Measurements from ENCODE around the gene IFNAR2. TPM values are rescaled to one million over a fixed set of nuclear protein-coding genes. Genes with fewer than 3 reads are reported as not detected.
"Not testable (repeated sequence)": the region's sequence is repeated elsewhere in the genome, so short reads cannot be mapped to it uniquely, and the experiment has no call there.

Gene IFNAR2
- total RNA-seq, 1 donor from 2014 or later: 36.7 TPM

DNA sequence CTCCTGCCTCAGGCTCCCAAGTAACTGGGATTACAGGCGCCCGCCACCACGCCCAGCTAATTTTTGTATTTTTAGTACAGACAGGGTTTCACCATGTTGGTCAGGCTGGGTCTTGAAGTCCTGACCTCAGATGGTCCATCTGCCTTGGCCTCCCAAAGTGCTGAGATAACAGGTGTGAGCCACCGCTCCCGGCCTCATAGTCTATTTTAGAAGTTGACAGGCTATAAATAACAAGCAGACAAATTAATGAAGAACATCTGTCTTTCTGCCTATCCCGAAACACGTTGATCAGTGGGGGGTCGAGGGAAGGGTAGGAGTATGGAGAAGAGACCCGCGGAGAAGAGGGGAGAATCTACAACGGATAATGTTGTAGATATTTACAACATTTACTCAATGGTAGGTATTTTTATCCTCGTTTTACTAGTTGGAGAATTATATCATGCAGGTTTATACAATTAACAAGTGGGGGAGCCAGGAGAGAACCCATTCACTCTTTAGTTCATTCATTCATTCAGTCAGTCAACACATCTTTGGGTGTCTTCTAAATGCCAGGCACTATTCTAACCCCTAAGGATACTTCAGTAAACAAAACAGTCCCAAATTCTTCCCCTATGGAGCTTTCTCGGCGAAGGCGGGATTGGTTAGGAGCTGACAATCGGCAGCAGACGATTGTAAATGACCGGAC is 497 bp upstream of the IFNAR2 start:
- intact Hi-C loops (cut with micrococcal nuclease): loop anchor here (1.0 kb wide), 2 partner anchors 9 to 96 kb away; no protein-coding TSS in a partner anchor
- Mint-ChIP-seq H3K27ac (peak overlapping the region; percentile 73), H3K36me3 (ENCODE audit: low read depth) (peaks cover 23% of the 10 kb centered on the region), H3K27me3 (peaks cover 2% of the 10 kb centered on the region), H3K9me3 (no peaks in the 10 kb centered on the region), H3K4me1 (peaks cover 37% of the 10 kb centered on the region), H3K4me3 (peak overlapping the region; percentile 84)
- DNase-seq: no peak

DNA sequence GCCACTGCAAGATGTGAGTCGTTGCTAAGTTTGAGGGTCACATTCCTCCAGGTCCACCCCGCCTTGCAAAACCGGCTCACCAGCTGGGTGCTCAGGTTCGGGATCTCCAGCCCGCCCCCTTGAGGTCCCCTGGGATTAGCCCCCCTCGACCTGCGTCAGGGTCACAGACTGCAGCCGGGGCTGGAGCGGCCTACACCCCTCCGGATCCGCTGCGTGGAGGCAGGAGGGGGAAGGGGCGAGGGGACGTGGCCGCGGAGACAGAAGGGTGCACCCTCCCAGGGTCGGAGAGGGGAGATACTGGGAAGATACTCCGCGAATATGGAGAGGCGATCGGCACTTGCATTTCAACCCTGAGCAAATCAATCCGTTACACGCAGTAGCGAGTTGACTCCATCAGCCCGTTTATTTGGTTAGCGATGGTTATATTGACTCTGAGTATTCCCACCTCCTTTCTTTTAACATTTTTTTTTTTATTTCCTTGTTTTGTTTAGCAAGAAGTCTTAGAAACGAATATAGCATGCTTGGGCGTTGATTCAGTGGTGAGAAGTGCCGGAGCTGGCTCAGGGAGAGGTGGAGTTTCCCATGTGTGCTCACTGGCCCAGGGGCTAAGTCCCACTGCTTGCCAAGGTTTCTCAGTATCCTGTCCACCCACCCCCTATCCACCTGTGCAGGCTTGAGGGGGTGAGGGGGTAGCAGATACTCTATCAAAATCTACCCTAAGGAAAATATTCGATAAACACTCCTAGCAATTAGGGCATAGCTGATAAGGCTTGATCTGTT is 997 bp downstream of the IFNAR2 start:
- Mint-ChIP-seq H3K27ac (peak overlapping the region; percentile 89), H3K36me3 (ENCODE audit: low read depth) (peaks cover 29% of the 10 kb centered on the region), H3K9me3 (no peaks in the 10 kb centered on the region), H3K27me3 (peaks cover 2% of the 10 kb centered on the region), H3K4me1 (peaks cover 44% of the 10 kb centered on the region), H3K4me3 (peak overlapping the region; percentile 84)
- peak; percentile 81 for DNase-seq
- intact Hi-C loops (cut with micrococcal nuclease): loop anchor here (1.0 kb wide), 4 partner anchors 25 to 204 kb away; no protein-coding TSS in a partner anchor

DNA sequence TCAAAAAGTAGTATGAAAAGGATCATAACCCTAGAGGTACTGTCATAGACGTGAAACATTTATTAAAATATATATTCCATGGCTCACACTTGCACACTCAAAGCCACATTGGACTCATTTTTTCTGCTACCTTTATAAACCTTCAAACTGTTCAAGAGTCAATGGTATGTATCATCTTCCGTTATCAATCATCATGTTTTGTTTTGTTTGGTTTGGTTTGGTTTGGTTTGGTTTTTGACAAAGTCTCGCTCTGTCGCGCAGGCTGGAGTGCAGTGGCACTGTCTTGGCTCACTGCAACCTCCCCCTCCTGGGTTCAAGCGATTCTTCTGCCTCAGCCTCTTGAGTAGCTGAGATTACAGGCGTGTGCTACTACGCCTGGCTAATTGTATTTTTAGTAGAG is 1.8 kb downstream of the IFNAR2 start:
- no peaks in the 10 kb centered on the region for H3K27me3 Mint-ChIP-seq
- peaks cover 33% of the 10 kb centered on the region for H3K36me3 Mint-ChIP-seq (ENCODE audit: low read depth)
- peak; percentile 80 for DNase-seq
- intact Hi-C loops (cut with micrococcal nuclease): loop anchor here (1.0 kb wide), 4 partner anchors 25 to 203 kb away; no protein-coding TSS in a partner anchor
- H3K27ac Mint-ChIP-seq: peak overlapping the region; percentile 89
- H3K4me3 Mint-ChIP-seq: peak overlapping the region; percentile 84
- no peaks in the 10 kb centered on the region for H3K9me3 Mint-ChIP-seq
- H3K4me1 Mint-ChIP-seq: peaks cover 47% of the 10 kb centered on the region

DNA sequence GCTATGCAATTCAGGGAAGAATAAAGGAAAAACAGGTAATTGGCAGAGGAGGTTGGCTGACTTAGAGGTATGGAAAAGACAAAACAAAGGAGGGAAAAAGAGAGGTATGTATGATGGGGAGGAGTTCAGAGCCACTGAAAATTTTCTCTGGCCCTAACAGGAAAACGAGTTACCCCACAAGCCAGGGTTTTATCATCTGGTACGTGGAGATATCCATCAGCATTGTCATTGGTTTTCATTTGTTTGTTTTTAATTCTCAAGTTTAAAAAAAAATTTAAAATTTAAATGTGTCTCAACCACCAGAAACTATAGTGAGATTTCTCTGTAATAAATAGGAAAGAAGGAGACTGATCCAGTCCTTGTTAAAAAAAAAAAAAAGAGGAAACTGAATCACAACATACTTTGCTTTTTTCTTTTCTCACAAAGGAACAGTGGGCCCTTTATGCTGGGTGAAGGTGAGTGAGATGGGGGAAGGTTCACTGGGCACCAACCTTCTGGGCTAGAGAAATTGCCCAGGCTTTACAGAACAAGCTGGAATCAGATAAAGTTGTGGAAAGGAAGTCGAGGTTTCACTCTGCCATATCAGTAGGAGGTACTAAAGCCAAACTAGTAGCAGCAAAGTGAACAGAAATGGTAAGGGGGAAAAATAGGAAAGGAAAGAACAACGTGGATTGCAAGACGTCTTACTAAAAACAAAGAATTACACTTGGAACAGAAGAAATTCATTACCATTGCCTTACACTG is 2.7 kb downstream of the IFNAR2 start:
- intact Hi-C loops (cut with micrococcal nuclease): no loop called here
- peak overlapping the region; percentile 84 for H3K4me3 Mint-ChIP-seq
- H3K36me3 Mint-ChIP-seq (ENCODE audit: low read depth): peaks cover 39% of the 10 kb centered on the region
- H3K9me3 Mint-ChIP-seq: no peaks in the 10 kb centered on the region
- H3K27me3 Mint-ChIP-seq: no peaks in the 10 kb centered on the region
- DNase-seq: no peak
- H3K4me1 Mint-ChIP-seq: peaks cover 51% of the 10 kb centered on the region
- H3K27ac Mint-ChIP-seq: peak overlapping the region; percentile 89

DNA sequence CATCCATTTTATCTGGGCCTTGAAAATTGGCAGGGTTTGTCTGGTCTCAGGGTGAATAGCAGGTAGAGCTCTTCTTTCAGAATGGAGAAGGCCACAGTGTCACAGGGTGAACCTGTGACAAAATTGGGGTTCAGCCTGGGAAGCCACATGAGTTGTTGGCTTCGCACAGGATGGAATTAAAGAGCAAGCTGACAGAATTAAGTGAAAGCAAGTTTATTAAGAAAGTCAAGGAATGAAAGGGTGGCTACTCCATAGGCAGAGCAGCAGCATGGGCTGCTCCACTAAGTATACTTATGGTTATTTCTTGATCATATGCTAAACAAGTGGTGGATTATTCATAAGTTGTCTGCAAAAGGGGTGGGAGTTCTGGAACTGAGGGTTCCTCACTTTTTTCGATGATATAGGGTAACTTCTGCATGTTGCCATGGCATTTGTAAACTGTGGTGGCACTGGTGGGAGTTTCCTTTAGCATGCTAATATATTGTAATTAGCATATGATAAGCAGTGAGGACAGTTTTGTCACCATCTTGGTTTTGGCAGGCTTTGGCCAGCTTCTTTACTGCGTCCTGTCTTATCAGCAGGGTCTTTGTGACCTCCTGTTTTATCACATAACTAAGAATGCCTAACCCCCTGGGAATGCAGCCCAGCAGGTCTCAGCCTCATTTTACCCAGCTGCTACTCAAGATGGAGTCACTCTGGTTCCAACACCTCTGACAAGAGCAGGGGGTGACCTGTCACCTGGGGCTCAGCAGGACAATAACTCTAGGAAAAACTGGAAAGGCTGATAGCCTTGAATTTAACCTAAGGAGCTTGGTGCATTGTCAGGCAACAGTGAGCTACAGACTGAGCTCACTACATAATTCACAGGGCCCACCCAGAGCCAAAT is 5.1 kb downstream of the IFNAR2 start:
- intact Hi-C loops (cut with micrococcal nuclease): no loop called here
- H3K4me1 Mint-ChIP-seq: peaks cover 60% of the 10 kb centered on the region
- H3K9me3 Mint-ChIP-seq: no peaks in the 10 kb centered on the region
- no peak for DNase-seq
- H3K27ac Mint-ChIP-seq: peak overlapping the region; percentile 67
- H3K4me3 Mint-ChIP-seq: peak overlapping the region; percentile 55
- H3K36me3 Mint-ChIP-seq (ENCODE audit: low read depth): peaks cover 43% of the 10 kb centered on the region
- H3K27me3 Mint-ChIP-seq: no peaks in the 10 kb centered on the region

DNA sequence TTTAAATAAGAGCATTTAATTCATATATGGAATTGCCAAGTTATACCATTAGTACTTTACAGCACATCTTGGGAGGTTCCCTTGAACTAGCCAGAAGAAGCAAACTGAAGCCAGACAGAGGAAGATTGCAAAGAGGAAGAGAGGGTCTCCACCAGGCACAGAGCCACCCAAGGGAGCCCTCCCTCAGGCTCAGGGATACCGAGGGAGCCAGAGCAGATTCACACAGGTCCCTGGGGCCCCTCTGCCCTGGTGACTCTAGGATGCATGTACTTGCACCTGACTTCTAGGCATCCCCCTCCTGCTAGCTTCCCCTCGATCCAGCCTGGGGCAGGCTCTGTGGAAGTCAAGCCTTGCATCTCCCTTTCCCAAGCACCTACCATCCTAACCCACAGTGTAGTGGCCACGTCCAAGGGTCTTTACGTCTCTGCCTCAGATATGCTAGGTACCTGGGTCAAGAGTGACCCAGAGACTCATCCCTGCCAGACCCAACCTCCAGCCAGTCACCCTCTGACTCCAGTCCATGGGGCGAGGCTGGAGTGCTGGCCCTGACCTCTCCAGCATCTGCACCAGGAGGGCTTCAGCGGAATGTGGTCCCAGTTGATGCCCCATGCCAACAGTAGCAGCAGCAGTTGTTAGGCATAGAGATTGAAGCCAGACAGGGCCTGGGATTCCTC is 6.4 kb downstream of the IFNAR2 start:
- peak overlapping the region; percentile 87 for H3K27ac Mint-ChIP-seq
- DNase-seq: no peak
- no peak overlapping the region for H3K4me3 Mint-ChIP-seq
- H3K27me3 Mint-ChIP-seq: no peaks in the 10 kb centered on the region
- peaks cover 62% of the 10 kb centered on the region for H3K4me1 Mint-ChIP-seq
- intact Hi-C loops (cut with micrococcal nuclease): no loop called here
- H3K36me3 Mint-ChIP-seq (ENCODE audit: low read depth): peaks cover 45% of the 10 kb centered on the region
- no peaks in the 10 kb centered on the region for H3K9me3 Mint-ChIP-seq

DNA sequence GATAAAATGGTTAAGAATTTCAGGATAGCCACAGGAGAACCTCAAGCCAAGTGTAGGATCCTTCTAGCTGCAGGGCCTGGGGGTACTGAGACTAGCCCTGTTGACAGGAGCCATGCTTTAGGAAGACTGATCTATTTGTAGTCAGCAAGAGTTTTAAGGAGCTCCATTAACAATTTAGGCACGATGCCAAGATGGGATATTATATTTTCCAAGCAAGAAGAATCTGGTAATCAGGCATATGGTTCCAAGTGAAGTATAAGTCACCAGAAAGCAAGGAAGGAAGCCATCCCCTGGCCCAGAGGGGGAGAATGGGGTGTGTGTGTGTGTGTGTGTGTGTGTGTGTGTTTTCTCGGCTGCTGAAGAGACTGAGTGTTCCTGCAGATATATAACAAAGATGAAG is 7.0 kb downstream of the IFNAR2 start:
- H3K4me3 Mint-ChIP-seq: peak overlapping the region; percentile 58
- intact Hi-C loops (cut with micrococcal nuclease): no loop called here
- DNase-seq: no peak
- no peaks in the 10 kb centered on the region for H3K9me3 Mint-ChIP-seq
- H3K4me1 Mint-ChIP-seq: peaks cover 61% of the 10 kb centered on the region
- no peaks in the 10 kb centered on the region for H3K27me3 Mint-ChIP-seq
- peaks cover 44% of the 10 kb centered on the region for H3K36me3 Mint-ChIP-seq (ENCODE audit: low read depth)
- peak overlapping the region; percentile 87 for H3K27ac Mint-ChIP-seq

DNA sequence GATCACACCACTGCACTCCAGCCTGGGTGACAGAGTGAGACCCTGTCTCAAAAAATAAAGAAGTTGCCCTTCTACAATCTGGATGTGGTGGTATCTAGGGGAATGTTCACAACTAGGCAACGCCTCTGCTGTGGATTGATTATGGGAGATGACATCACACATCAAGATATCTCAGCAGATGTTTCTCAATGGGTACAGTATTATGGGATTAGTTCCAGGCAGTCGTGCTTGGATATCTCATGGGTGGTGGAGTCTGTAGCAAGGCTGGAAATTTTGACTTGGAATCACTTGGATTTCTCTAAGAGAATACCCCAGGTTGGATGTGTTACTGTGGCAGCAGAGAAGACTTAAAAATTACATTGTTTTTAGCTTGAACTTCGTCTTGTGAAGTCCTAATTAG is 7.7 kb downstream of the IFNAR2 start:
- no peak for DNase-seq
- peak overlapping the region; percentile 87 for H3K27ac Mint-ChIP-seq
- H3K9me3 Mint-ChIP-seq: no peaks in the 10 kb centered on the region
- no peaks in the 10 kb centered on the region for H3K27me3 Mint-ChIP-seq
- H3K4me1 Mint-ChIP-seq: peaks cover 59% of the 10 kb centered on the region
- intact Hi-C loops (cut with micrococcal nuclease): no loop called here
- H3K36me3 Mint-ChIP-seq (ENCODE audit: low read depth): peaks cover 47% of the 10 kb centered on the region
- peak overlapping the region; percentile 65 for H3K4me3 Mint-ChIP-seq

DNA sequence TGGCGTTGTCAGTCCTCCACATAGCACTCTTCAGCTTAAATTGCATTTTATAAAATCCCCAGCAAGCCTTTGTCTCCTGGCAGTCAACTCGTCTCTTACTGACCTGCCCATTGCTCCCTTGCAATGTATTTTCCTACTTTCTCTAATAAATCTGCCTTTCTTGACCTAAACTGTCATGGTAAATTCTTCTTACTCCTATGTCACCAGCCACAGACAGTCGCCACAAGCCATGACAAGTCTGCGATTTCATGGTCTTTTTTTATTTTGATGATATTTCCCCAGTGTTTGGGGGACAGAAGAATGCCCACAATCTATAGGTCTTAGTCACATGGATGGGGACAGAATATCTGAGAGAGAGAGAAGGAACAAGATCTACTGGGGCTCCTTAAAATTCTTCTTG is 8.4 kb downstream of the IFNAR2 start:
- Mint-ChIP-seq H3K9me3 (no peaks in the 10 kb centered on the region), H3K27me3 (no peaks in the 10 kb centered on the region), H3K27ac (peak overlapping the region; percentile 87), H3K4me3 (peak overlapping the region; percentile 65), H3K4me1 (peaks cover 52% of the 10 kb centered on the region), H3K36me3 (ENCODE audit: low read depth) (peaks cover 44% of the 10 kb centered on the region)
- intact Hi-C loops (cut with micrococcal nuclease): loop anchor here (1.0 to 2.0 kb wide), 4 partner anchors 9 to 87 kb away; partner anchors contain the start of genes IFNAR1 and IFNAR2
- no peak for DNase-seq

DNA sequence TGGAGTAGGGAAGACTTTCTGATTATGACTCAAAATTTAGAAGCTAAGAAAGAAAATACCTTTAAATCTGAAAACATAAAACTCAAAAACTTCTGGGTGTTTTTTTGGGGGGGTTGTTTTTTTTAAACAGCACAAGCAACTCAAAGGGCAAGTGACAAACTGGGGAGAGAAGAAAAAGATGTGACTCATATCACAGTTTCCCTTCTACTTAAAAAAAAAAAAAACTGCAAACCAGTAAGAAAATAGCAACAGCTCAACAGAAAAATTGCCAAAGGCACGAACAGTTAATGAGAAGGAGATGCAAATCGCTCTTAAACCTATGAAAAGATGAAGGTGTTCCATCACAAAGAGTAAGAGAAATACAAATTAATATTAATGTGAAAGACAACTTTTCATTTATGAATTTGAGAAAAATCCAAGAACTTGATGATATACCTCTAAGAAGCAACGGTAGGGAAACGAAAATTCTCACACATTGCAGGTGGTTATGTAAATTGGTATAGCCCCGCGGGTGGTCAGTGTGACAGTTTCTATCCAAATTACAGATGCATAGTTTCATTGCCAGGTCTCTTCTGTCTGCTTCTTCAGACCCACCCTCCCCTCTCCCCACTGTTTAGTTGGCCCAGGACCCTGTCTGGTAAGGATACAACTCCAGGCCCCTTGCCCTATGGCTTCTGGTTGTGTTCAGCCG is 9.0 kb downstream of the IFNAR2 start:
- Mint-ChIP-seq H3K4me1 (peaks cover 56% of the 10 kb centered on the region), H3K36me3 (ENCODE audit: low read depth) (peaks cover 44% of the 10 kb centered on the region), H3K27ac (peak overlapping the region; percentile 87), H3K9me3 (no peaks in the 10 kb centered on the region), H3K4me3 (peak overlapping the region; percentile 65), H3K27me3 (no peaks in the 10 kb centered on the region)
- DNase-seq: no peak
- intact Hi-C loops (cut with micrococcal nuclease): loop anchor here (1.0 to 2.0 kb wide), 4 partner anchors 9 to 86 kb away; partner anchors contain the start of genes IFNAR1 and IFNAR2

DNA sequence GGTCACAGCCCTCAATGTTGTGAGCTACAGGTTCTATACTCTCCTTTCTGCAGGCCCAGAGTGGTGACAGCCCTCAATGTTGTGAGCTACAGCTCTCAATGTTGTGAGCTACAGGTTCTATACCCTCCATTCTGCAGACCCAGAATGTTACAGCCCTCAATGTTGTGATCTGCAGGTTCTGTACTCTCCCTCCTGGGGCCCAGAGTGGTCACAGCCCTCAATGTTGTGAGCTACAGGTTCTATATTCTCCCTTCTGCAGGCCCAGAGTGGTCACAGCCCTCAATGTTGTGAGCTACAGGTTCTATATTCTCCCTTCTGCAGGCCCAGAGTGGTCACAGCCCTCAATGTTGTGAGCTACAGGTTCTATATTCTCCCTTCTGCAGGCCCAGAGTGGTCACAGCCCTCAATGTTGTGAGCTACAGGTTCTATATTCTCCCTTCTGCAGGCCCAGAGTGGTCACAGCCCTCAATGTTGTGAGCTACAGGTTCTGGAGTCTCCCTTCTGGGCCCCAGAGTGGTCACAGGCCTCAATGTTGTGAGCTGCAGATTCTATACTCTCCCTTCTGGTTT is 9.9 kb downstream of the IFNAR2 start:
- not testable (repeated sequence) for DNase-seq
- peak overlapping the region; percentile 87 for H3K27ac Mint-ChIP-seq
- H3K4me1 Mint-ChIP-seq: peaks cover 60% of the 10 kb centered on the region

DNA sequence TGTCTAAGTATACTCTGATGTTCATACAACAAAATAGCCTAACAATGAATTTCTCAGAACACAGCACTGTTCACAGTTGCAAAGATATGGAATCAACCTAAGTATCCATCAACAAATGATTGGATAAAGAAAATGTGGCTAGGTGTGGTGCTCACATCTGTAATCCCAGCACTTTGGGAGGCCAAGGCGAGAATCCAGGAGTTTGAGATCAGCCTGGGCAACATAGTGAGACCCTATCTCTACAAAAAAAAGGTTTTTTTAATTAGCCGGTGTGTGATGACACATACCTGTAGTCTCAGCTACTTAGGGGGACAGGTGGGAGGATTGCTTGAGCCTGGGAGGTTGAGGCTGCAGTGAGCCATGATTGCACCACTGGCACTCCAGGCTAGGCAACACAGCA is 10.7 kb downstream of the IFNAR2 start:
- DNase-seq: no peak
- Mint-ChIP-seq H3K27me3 (no peaks in the 10 kb centered on the region), H3K4me3 (peak overlapping the region; percentile 52), H3K36me3 (ENCODE audit: low read depth) (peaks cover 52% of the 10 kb centered on the region), H3K4me1 (peaks cover 62% of the 10 kb centered on the region), H3K27ac (no peak overlapping the region), H3K9me3 (no peaks in the 10 kb centered on the region)
- intact Hi-C loops (cut with micrococcal nuclease): no loop called here

More for the DNA sequence above, 9.9 kb downstream of the IFNAR2 start:
- not testable (repeated sequence) for H3K27me3 Mint-ChIP-seq, H3K9me3 Mint-ChIP-seq
- peaks cover 46% of the 10 kb centered on the region for H3K36me3 Mint-ChIP-seq (ENCODE audit: low read depth)
- intact Hi-C loops (cut with micrococcal nuclease): loop anchor here (2.0 kb wide), 3 partner anchors 17 to 85 kb away; partner anchors contain the start of gene IFNAR1
- H3K4me3 Mint-ChIP-seq: peak overlapping the region; percentile 65

Data from activated CD4-positive, alpha-beta T cell treated with anti-CD3 and anti-CD28 coated beads, Interleukin-2, amount 10 ng/mL, durations not matched to agents 24 days and 14 days (primary cell).